ENCODE results near the gene KLKB1. TPM values are rescaled to one million over a fixed set of nuclear protein-coding genes. Genes with fewer than 3 reads are reported as not detected.
"Not testable (repeated sequence)": the region's sequence is repeated elsewhere in the genome, so short reads cannot be mapped to it uniquely, and the experiment has no call there.

The KLKB1 gene
- total RNA-seq, 1 experiment from 2014 or later: not detected

DNA sequence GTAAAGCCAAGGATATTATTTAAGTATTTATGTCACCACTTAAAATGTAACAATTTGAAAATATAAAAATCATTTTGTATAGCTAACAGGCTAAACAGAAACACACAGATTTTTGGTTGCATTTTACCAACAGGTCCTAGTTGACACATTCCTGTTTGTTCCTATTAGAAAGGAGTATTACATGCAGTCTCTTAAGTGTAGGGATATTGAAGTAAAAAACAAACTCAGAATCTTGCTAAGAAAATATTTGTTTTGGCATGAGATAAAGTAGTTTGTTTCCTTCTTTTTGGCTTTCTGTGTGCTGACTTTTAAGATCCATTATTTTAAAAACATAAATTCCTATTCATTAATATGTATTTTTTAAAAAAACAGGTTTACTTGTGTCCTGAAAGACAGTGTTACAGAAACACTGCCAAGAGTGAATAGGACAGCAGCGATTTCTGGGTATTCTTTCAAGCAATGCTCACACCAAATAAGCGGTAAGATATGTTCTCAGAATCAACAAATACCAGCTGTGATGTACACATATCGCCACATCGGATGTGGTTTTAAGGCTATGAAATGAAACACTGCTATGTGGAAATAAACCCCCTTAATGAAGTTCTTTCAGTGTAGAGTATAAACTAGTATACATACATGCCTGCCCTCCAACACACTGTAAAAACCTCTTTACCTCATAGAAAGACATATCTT is 45.5 kb downstream of the KLKB1 start:
- Histone ChIP-seq H3K27me3 (ENCODE audit: control insufficient read depth, insufficient read depth, low read length) (peaks cover 9% of the 10 kb centered on the region), H3K4me1 (ENCODE audit: control insufficient read depth, insufficient read depth, low read length) (no peaks in the 10 kb centered on the region), H3K27ac (ENCODE audit: low read length) (no peak overlapping the region), H3K36me3 (ENCODE audit: control insufficient read depth, insufficient read depth, low read length) (no peaks in the 10 kb centered on the region), H3K4me3 (ENCODE audit: low read depth in 2 of 2, low read length in 2 of 2) (no peak overlapping the region), H3K9me3 (ENCODE audit: control insufficient read depth, insufficient read depth, low read depth, low read length) (no peaks in the 10 kb centered on the region)
- BruUV-seq (replicated peaks): no TSS peak
- intact Hi-C loops (cut with micrococcal nuclease; ENCODE audit: unreplicated experiment): no loop called here
- CTCF ChIA-PET: no interaction called here
- POLR2A ChIA-PET: no interaction called here
- no peak for TF ChIP-seq TCF7L2 (IDR thresholded peaks at IDR 0.05; ENCODE audit: low read depth, low read length)
- no peak for TF ChIP-seq SIN3A (IDR thresholded peaks at IDR 0.05; ENCODE audit: borderline replicate concordance, insufficient read depth, low read depth, low read length)
- no peak for TF ChIP-seq POLR2AphosphoS5 (IDR thresholded peaks at IDR 0.05; ENCODE audit: low read depth, low read length)
- TF ChIP-seq, protein P1, sequence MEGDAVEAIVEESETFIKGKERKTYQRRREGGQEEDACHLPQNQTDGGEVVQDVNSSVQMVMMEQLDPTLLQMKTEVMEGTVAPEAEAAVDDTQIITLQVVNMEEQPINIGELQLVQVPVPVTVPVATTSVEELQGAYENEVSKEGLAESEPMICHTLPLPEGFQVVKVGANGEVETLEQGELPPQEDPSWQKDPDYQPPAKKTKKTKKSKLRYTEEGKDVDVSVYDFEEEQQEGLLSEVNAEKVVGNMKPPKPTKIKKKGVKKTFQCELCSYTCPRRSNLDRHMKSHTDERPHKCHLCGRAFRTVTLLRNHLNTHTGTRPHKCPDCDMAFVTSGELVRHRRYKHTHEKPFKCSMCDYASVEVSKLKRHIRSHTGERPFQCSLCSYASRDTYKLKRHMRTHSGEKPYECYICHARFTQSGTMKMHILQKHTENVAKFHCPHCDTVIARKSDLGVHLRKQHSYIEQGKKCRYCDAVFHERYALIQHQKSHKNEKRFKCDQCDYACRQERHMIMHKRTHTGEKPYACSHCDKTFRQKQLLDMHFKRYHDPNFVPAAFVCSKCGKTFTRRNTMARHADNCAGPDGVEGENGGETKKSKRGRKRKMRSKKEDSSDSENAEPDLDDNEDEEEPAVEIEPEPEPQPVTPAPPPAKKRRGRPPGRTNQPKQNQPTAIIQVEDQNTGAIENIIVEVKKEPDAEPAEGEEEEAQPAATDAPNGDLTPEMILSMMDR (IDR thresholded peaks at IDR 0.05): no peak
- TF ChIP-seq REST (IDR thresholded peaks at IDR 0.05; ENCODE audit: insufficient read depth in 1 of 2, low read depth in 2 of 2, low read length in 1 of 2): no peak
- in situ Hi-C loops (cut with HindIII; ENCODE audit: low pct_unique_long_range_greater_than_20kb, low sequenced_read_pairs): no loop called here
- no peak for ATAC-seq
- no peak for DNase-seq (ENCODE audit: low read depth, low spot score)

GRCh38 chr4:186273392-186273789 is 46.1 kb downstream of the KLKB1 start:
- H3K36me3 ChIP-seq (ENCODE audit: control insufficient read depth, insufficient read depth, low read length); H3K27ac ChIP-seq (ENCODE audit: low read length); CTCF ChIA-PET; in situ Hi-C loops (cut with HindIII; ENCODE audit: low pct_unique_long_range_greater_than_20kb, low sequenced_read_pairs); H3K4me3 ChIP-seq (ENCODE audit: low read depth in 2 of 2, low read length in 2 of 2); intact Hi-C loops (cut with micrococcal nuclease; ENCODE audit: unreplicated experiment); ATAC-seq; POLR2A ChIA-PET; H3K9me3 ChIP-seq (ENCODE audit: control insufficient read depth, insufficient read depth, low read depth, low read length); DNase-seq (ENCODE audit: low read depth, low spot score); H3K27me3 ChIP-seq (ENCODE audit: control insufficient read depth, insufficient read depth, low read length); BruUV-seq (replicated peaks); H3K4me1 ChIP-seq (ENCODE audit: control insufficient read depth, insufficient read depth, low read length): not testable (repeated sequence)

DNA sequence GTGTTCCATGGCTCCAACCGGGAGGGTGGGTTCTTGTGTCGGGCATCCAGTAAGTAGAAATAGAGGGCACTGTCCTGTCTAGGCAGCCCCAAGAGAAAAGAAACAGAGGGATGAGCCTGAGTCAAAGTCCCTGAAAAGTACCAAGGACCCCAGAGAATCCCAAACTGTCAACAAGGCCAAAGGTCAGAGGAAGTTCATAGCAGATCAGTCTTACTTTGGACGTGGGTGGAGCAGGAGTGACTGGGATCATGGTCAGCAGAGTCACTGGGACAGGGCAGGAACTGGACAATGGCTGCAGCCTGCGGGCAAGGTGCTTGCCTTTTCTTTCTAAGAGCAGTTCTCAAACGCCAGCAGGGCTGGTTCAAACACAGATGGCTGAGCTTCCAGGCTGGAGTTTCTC is 56.0 kb downstream of the KLKB1 start:
- H3K27ac ChIP-seq (ENCODE audit: low read length): no peak overlapping the region
- POLR2A ChIA-PET: no interaction called here
- no peaks in the 10 kb centered on the region for H3K36me3 ChIP-seq (ENCODE audit: control insufficient read depth, insufficient read depth, low read length)
- BruUV-seq (replicated peaks): no TSS peak
- in situ Hi-C loops (cut with HindIII; ENCODE audit: low pct_unique_long_range_greater_than_20kb, low sequenced_read_pairs) (no loop called here), intact Hi-C loops (cut with micrococcal nuclease; ENCODE audit: unreplicated experiment) (no loop called here)
- DNase-seq (ENCODE audit: low read depth, low spot score) (no peak), ATAC-seq (no peak)
- CTCF ChIA-PET: no interaction called here
- TF ChIP-seq TCF7L2 (IDR thresholded peaks at IDR 0.05; ENCODE audit: low read depth, low read length): no peak
- TF ChIP-seq, protein P1 (IDR thresholded peaks at IDR 0.05): no peak
- no peak for TF ChIP-seq SIN3A (IDR thresholded peaks at IDR 0.05; ENCODE audit: borderline replicate concordance, insufficient read depth, low read depth, low read length)
- TF ChIP-seq REST (IDR thresholded peaks at IDR 0.05; ENCODE audit: insufficient read depth in 1 of 2, low read depth in 2 of 2, low read length in 1 of 2): no peak
- TF ChIP-seq POLR2AphosphoS5 (IDR thresholded peaks at IDR 0.05; ENCODE audit: low read depth, low read length): no peak
- no peak overlapping the region for H3K4me3 ChIP-seq (ENCODE audit: low read depth in 2 of 2, low read length in 2 of 2)
- H3K9me3 ChIP-seq (ENCODE audit: control insufficient read depth, insufficient read depth, low read depth, low read length): no peaks in the 10 kb centered on the region
- no peaks in the 10 kb centered on the region for H3K4me1 ChIP-seq (ENCODE audit: control insufficient read depth, insufficient read depth, low read length)
- H3K27me3 ChIP-seq (ENCODE audit: control insufficient read depth, insufficient read depth, low read length): no peaks in the 10 kb centered on the region

All from Panc1 (cell line).